ENCODE data around the gene PICK1. TPM values are rescaled to one million over a fixed set of nuclear protein-coding genes. Genes with fewer than 3 reads are reported as not detected.

The PICK1 gene
- total RNA-seq, 2 experiments from 2014 or later = 19.2 to 23.8 TPM

DNA sequence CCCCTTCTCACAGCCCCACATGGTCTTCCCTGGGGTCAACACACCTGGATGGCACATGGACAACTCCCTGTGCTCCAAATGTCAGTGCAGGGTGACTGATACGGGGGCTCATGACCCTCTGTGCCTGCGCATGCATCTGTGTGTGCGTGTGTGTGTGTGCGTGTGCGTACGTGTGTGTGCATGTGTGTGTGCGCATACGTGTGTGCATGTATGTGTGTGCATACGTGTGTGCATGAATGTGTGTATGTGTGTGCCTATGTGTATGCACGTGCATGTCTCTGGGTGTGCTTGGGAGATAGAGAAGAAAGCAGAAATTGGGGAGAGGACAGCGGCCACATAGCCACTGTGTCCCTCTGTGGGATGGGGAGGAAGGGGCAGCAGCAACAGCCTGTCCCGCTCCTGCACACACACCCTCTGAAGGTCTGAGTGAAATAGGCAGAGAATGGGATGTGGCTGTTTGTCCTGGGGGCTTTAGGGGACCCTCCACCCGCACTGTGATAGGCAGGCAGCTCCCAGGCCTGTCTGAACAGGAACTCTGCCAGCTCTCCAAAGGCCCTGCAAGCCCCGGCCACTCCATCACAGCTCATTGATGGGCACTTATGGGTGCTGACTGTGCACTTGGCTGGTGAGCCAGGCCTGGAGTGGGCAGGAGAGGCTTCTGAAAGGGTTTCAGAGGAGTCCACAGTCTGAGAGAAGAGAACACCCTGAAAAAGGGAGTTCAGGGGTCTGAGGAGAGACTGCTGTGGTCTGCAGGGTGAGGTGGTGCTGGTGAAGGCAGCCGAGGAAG is 28.7 kb upstream of the PICK1 start:
- intact Hi-C loops (cut with micrococcal nuclease; ENCODE audit: unreplicated experiment) = no loop called here
- H3K79me2 ChIP-seq (ENCODE audit: insufficient read depth, low read depth, low read length) = no peaks in the 10 kb centered on the region
- no peak for TF ChIP-seq EZH2phosphoT487 (IDR thresholded peaks at IDR 0.05; ENCODE audit: borderline replicate concordance, low read depth, low read length)
- TF ChIP-seq, protein P1, sequence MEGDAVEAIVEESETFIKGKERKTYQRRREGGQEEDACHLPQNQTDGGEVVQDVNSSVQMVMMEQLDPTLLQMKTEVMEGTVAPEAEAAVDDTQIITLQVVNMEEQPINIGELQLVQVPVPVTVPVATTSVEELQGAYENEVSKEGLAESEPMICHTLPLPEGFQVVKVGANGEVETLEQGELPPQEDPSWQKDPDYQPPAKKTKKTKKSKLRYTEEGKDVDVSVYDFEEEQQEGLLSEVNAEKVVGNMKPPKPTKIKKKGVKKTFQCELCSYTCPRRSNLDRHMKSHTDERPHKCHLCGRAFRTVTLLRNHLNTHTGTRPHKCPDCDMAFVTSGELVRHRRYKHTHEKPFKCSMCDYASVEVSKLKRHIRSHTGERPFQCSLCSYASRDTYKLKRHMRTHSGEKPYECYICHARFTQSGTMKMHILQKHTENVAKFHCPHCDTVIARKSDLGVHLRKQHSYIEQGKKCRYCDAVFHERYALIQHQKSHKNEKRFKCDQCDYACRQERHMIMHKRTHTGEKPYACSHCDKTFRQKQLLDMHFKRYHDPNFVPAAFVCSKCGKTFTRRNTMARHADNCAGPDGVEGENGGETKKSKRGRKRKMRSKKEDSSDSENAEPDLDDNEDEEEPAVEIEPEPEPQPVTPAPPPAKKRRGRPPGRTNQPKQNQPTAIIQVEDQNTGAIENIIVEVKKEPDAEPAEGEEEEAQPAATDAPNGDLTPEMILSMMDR (conservative IDR thresholded peaks at IDR 0.05; ENCODE audit: low read length) = no peak
- H2AFZ ChIP-seq (ENCODE audit: low read length) = no peak overlapping the region
- H3K4me3 ChIP-seq (ENCODE audit: low read depth, low read length, poor library complexity, severe bottlenecking) = no peak overlapping the region
- no peaks in the 10 kb centered on the region for H3K9me3 ChIP-seq (ENCODE audit: low read length)
- H4K20me1 ChIP-seq (ENCODE audit: insufficient read depth, low read length) = no peaks in the 10 kb centered on the region
- H3K36me3 ChIP-seq (ENCODE audit: insufficient read depth, low read length) = no peaks in the 10 kb centered on the region
- no TSS peak for BruUV-seq (replicated peaks)
- ChIA-PET POLR2A (interaction anchor here (0.6 kb wide), 1 partner anchor 162 kb away, joined by 3 read pairs; no protein-coding TSS in a partner anchor), CTCF (ENCODE audit: unreplicated experiment) (interaction anchor here (0.6 kb wide), 1 partner anchor 71 kb away, joined by 3 read pairs; no protein-coding TSS in a partner anchor)
- H3K4me2 ChIP-seq (ENCODE audit: low read length) = no peak overlapping the region
- no peaks in the 10 kb centered on the region for H3K4me1 ChIP-seq (ENCODE audit: insufficient read depth, low read length, poor library complexity, severe bottlenecking)
- no peaks in the 10 kb centered on the region for H3K9me2 ChIP-seq (ENCODE audit: insufficient read depth, low read length)
- no peak for DNase-seq (ENCODE audit: low spot score)
- H3K27ac ChIP-seq (ENCODE audit: low read depth, low read length, poor library complexity, severe bottlenecking) = no peak overlapping the region

DNA sequence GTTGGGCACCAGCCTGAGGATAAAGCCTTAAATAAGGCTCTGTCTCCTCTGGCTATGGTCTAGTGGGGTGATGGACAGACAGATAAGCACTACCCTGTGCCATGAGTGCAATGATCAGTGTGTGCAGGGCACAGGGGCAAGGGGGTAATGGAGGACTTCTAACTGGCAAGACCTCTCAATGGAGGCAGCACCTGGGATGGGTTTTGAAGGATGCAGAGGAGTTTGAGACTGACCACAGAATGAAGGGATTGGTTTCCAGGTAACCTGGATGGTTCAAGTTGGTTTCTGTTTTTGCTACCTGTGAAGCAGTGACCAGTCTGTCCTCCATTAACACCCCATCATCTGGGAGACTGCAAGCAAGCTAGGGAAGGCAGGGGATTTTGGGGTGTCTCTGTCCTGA is 27.8 kb upstream of the PICK1 start:
- no peak overlapping the region for H2AFZ ChIP-seq (ENCODE audit: low read length)
- H3K4me2 ChIP-seq (ENCODE audit: low read length) = no peak overlapping the region
- BruUV-seq (replicated peaks) = no TSS peak
- H3K27ac ChIP-seq (ENCODE audit: low read depth, low read length, poor library complexity, severe bottlenecking) = no peak overlapping the region
- no peaks in the 10 kb centered on the region for H4K20me1 ChIP-seq (ENCODE audit: insufficient read depth, low read length)
- no peak for TF ChIP-seq EZH2phosphoT487 (IDR thresholded peaks at IDR 0.05; ENCODE audit: borderline replicate concordance, low read depth, low read length)
- TF ChIP-seq, protein P1 (conservative IDR thresholded peaks at IDR 0.05; ENCODE audit: low read length) = no peak
- H3K9me3 ChIP-seq (ENCODE audit: low read length) = no peaks in the 10 kb centered on the region
- H3K4me1 ChIP-seq (ENCODE audit: insufficient read depth, low read length, poor library complexity, severe bottlenecking) = peaks cover 4% of the 10 kb centered on the region
- CTCF ChIA-PET (ENCODE audit: unreplicated experiment) = interaction anchor here (0.6 kb wide), 1 partner anchor 70 kb away, joined by 3 read pairs; no protein-coding TSS in a partner anchor
- H3K79me2 ChIP-seq (ENCODE audit: insufficient read depth, low read depth, low read length) = no peaks in the 10 kb centered on the region
- POLR2A ChIA-PET = interaction anchor here (0.6 kb wide), 1 partner anchor 75 kb away, joined by 4 read pairs; no protein-coding TSS in a partner anchor
- intact Hi-C loops (cut with micrococcal nuclease; ENCODE audit: unreplicated experiment) = no loop called here
- DNase-seq (ENCODE audit: low spot score) = no peak
- no peaks in the 10 kb centered on the region for H3K9me2 ChIP-seq (ENCODE audit: insufficient read depth, low read length)
- H3K36me3 ChIP-seq (ENCODE audit: insufficient read depth, low read length) = no peaks in the 10 kb centered on the region
- H3K4me3 ChIP-seq (ENCODE audit: low read depth, low read length, poor library complexity, severe bottlenecking) = no peak overlapping the region

DNA sequence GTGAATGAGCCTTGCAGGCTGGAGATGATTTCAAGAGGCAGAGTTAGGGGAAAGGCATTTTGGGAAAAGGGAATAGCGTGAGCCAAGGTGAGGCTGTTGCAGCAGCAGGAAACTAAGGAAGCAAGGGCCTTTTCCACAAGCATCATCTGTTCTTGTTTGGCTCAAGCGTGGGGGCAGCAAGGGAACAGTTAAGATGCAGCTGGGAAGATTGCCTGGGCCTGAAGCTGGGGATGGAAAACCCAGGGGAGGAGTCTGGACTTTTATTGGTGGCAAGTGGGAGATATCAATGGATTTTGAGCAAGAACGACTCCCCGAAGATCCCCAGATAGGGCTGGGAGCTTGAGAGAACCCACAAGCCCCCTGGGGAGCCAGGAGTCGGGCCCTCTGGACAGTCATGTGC is 27.3 kb upstream of the PICK1 start:
- Histone ChIP-seq H3K4me1 (ENCODE audit: insufficient read depth, low read length, poor library complexity, severe bottlenecking) (peaks cover 8% of the 10 kb centered on the region), H3K79me2 (ENCODE audit: insufficient read depth, low read depth, low read length) (no peaks in the 10 kb centered on the region), H2AFZ (ENCODE audit: low read length) (no peak overlapping the region), H4K20me1 (ENCODE audit: insufficient read depth, low read length) (no peaks in the 10 kb centered on the region), H3K9me2 (ENCODE audit: insufficient read depth, low read length) (no peaks in the 10 kb centered on the region), H3K4me2 (ENCODE audit: low read length) (no peak overlapping the region), H3K4me3 (ENCODE audit: low read depth, low read length, poor library complexity, severe bottlenecking) (no peak overlapping the region), H3K9me3 (ENCODE audit: low read length) (no peaks in the 10 kb centered on the region), H3K27ac (ENCODE audit: low read depth, low read length, poor library complexity, severe bottlenecking) (no peak overlapping the region), H3K36me3 (ENCODE audit: insufficient read depth, low read length) (no peaks in the 10 kb centered on the region)
- CTCF ChIA-PET (ENCODE audit: unreplicated experiment) = no interaction called here
- no peak for DNase-seq (ENCODE audit: low spot score)
- TF ChIP-seq, protein P1 (conservative IDR thresholded peaks at IDR 0.05; ENCODE audit: low read length) = no peak
- TF ChIP-seq EZH2phosphoT487 (IDR thresholded peaks at IDR 0.05; ENCODE audit: borderline replicate concordance, low read depth, low read length) = no peak
- POLR2A ChIA-PET = interaction anchor here (0.6 kb wide), 1 partner anchor 75 kb away, joined by 4 read pairs; no protein-coding TSS in a partner anchor
- intact Hi-C loops (cut with micrococcal nuclease; ENCODE audit: unreplicated experiment) = no loop called here
- no TSS peak for BruUV-seq (replicated peaks)

Measured in OCI-LY7 (cell line).